WERI-Rb-1 (cell line): ENCODE data around the gene FAM229A.

Source experiments
- DNase-seq: peaks from one replicate; pipeline ENCODE4 v3.0.0-alpha.2; 2020
- H3K27ac ChIP-seq: fragments of 250-450 bp; sonication (Bioruptor Pico); 2 replicates; pipeline ENCODE4 v1.5.1; 2020; ENCODE audit warnings: mild to moderate bottlenecking, moderate library complexity
- H3K27me3 ChIP-seq: fragments of 250-450 bp; sonication (Bioruptor Pico); 2 replicates; pipeline ENCODE4 v1.5.1; 2021; ENCODE audit warnings: mild to moderate bottlenecking, low read depth, moderate library complexity; ENCODE audit not compliant: insufficient read depth, severe bottlenecking
- H3K36me3 ChIP-seq: fragments of 250-450 bp; sonication (Bioruptor Pico); 2 replicates; pipeline ENCODE4 v1.5.1; 2020; ENCODE audit warnings: mild to moderate bottlenecking, moderate library complexity
- H3K4me3 ChIP-seq: 2 replicates; pipeline ENCODE4 v1.5.1; 2011; ENCODE audit warnings: low read depth, mild to moderate bottlenecking, control low read depth, low read length
- H3K9me3 ChIP-seq: fragments of 250-450 bp; sonication (Bioruptor Pico); 2 replicates; pipeline ENCODE4 v1.5.1; 2021; ENCODE audit warnings: mild to moderate bottlenecking, moderate library complexity; ENCODE audit not compliant: severe bottlenecking
- CTCF ChIP-seq: IDR thresholded peaks from 2 replicates; pipeline ENCODE4 v1.5.1; 2011; ENCODE audit warnings: low read depth, mild to moderate bottlenecking, control low read depth, inconsistent platforms, low read length

FAM229A gene

GRCh38 chr1:32336963-32337675 lies 25.2 kb downstream of the FAM229A start:
- Histone ChIP-seq H3K36me3 (peaks cover 31% of the 10 kb centered on the region), H3K4me3 (no peak overlapping the region), H3K27ac (no peak overlapping the region), H3K9me3 (no peaks in the 10 kb centered on the region), H3K27me3 (no peaks in the 10 kb centered on the region)
- TF ChIP-seq CTCF, result no peak
- no peak for DNase-seq

GRCh38 chr1:32336591-32336932 lies 25.7 kb downstream of the FAM229A start:
- Histone ChIP-seq H3K36me3 (peaks cover 36% of the 10 kb centered on the region), H3K27me3 (no peaks in the 10 kb centered on the region), H3K27ac (no peak overlapping the region), H3K4me3 (peak overlapping the region; percentile 67), H3K9me3 (no peaks in the 10 kb centered on the region)
- TF ChIP-seq CTCF, result no peak
- no peak for DNase-seq

GRCh38 chr1:32335790-32336590 lies 26.3 kb downstream of the FAM229A start, which contains the start of gene MARCKSL1:
MARCKSL1 (minus strand) TSS chr1:32336233; CDS start chr1:32336033, 200 bp downstream.
- TF ChIP-seq CTCF, result no peak
- H3K27ac ChIP-seq, result peak within 1 kb of the TSS; percentile 93
- H3K36me3 ChIP-seq, result peaks cover 42% of the 10 kb centered on the region
- no peaks in the 10 kb centered on the region for H3K27me3 ChIP-seq
- no peaks in the 10 kb centered on the region for H3K9me3 ChIP-seq
- DNase-seq, result peak; percentile 82
- peak within 1 kb of the TSS; percentile 67 for H3K4me3 ChIP-seq

- TF ChIP-seq CTCF, result no peak
- H3K27ac ChIP-seq, result peak overlapping the region; percentile 93
- no peaks in the 10 kb centered on the region for H3K9me3 ChIP-seq
- H3K36me3 ChIP-seq, result peaks cover 47% of the 10 kb centered on the region
- no peak for DNase-seq
- no peaks in the 10 kb centered on the region for H3K27me3 ChIP-seq
- peak overlapping the region; percentile 67 for H3K4me3 ChIP-seq
Observed at GRCh38 chr1:32335535-32335789, 26.8 kb downstream of the FAM229A start.

GRCh38 chr1:32334864-32335534 lies 27.3 kb downstream of the FAM229A start:
- peak overlapping the region; percentile 93 for H3K27ac ChIP-seq
- peak; percentile 63 for DNase-seq
- peak overlapping the region; percentile 67 for H3K4me3 ChIP-seq

More at GRCh38 chr1:32334864-32335534, 27.3 kb downstream of the FAM229A start:
- H3K9me3 ChIP-seq, result no peaks in the 10 kb centered on the region
- H3K36me3 ChIP-seq, result peaks cover 52% of the 10 kb centered on the region
- peak; percentile 91 for TF ChIP-seq CTCF
- H3K27me3 ChIP-seq, result no peaks in the 10 kb centered on the region
